GM12875 (cell line): ENCODE results near the gene DNM3.
"Not testable (repeated sequence)": the region's sequence is repeated elsewhere in the genome, so short reads cannot be mapped to it uniquely, and the experiment has no call there.

Experiments used
- H3K4me3 ChIP-seq: one replicate; pipeline ENCODE4 v1.5.1; 2011; ENCODE audit warnings: low read depth, low read length, control low read depth
- TF ChIP-seq, protein P1 (sequence below): IDR thresholded peaks from 2 replicates; pipeline ENCODE4 v1.5.1; 2011; ENCODE audit warnings: low read depth, mild to moderate bottlenecking, control low read depth, inconsistent platforms, low read length, moderate library complexity, borderline replicate concordance; ENCODE audit not compliant: insufficient read depth

The DNM3 gene

DNA sequence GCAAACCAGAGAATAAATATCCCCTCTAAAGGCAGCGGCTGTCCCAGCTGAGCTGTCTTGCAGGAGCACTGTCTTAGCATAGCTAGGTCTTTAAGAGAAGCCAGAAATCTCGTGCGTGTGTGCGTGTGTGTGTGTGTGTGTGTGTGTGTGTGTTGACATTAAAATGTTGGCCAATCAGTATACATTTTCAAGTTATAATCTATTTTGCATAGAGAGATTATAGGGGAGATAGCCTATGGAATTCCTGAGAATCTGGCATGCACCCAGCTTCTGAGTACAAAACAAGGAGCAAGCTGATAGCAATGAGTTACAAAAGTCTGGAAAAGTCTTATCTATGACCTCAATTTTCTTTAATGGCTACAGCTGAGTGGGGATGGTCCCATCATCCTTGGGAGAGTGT is 42.1 kb upstream of the DNM3 start:
- TF ChIP-seq, protein P1, sequence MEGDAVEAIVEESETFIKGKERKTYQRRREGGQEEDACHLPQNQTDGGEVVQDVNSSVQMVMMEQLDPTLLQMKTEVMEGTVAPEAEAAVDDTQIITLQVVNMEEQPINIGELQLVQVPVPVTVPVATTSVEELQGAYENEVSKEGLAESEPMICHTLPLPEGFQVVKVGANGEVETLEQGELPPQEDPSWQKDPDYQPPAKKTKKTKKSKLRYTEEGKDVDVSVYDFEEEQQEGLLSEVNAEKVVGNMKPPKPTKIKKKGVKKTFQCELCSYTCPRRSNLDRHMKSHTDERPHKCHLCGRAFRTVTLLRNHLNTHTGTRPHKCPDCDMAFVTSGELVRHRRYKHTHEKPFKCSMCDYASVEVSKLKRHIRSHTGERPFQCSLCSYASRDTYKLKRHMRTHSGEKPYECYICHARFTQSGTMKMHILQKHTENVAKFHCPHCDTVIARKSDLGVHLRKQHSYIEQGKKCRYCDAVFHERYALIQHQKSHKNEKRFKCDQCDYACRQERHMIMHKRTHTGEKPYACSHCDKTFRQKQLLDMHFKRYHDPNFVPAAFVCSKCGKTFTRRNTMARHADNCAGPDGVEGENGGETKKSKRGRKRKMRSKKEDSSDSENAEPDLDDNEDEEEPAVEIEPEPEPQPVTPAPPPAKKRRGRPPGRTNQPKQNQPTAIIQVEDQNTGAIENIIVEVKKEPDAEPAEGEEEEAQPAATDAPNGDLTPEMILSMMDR, result no peak
- no peak overlapping the region for H3K4me3 ChIP-seq

GRCh38 chr1:171799698-171800097 is 41.6 kb upstream of the DNM3 start:
- H3K4me3 ChIP-seq, result not testable (repeated sequence)

GRCh38 chr1:171800342-171800741 is 41.0 kb upstream of the DNM3 start:
- TF ChIP-seq, protein P1, result no peak
- H3K4me3 ChIP-seq, result no peak overlapping the region

GRCh38 chr1:171800851-171801250 is 40.4 kb upstream of the DNM3 start:
- TF ChIP-seq, protein P1, result no peak
- H3K4me3 ChIP-seq, result no peak overlapping the region

- TF ChIP-seq, protein P1, result peak; percentile 65
Observed at GRCh38 chr1:171801487-171801891, 39.8 kb upstream of the DNM3 start.

DNA sequence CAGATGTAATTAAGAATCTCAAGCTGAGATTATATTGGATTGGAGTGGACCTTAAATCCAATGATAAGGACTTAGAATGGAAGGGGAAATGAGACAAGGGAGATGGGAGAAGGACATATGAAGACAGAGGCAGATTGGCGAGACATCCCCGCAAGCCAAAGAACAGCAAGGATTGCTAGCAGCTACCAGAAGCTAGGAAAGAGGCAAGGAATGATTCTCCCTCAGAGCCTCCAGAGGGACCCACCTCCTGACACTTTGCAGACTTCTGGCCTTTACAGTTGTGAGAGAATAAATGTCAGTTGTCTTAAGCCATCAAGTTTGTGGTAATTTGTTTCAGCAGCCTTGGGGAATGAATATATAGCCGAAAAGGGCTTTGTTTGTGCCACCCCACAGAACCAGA is 39.1 kb upstream of the DNM3 start:
- H3K4me3 ChIP-seq, result no peak overlapping the region
- TF ChIP-seq, protein P1, result no peak

More at GRCh38 chr1:171801487-171801891, 39.8 kb upstream of the DNM3 start:
- H3K4me3 ChIP-seq, result no peak overlapping the region

- TF ChIP-seq, protein P1, result no peak
- no peak overlapping the region for H3K4me3 ChIP-seq
Observed at GRCh38 chr1:171803045-171803444, 38.3 kb upstream of the DNM3 start.

DNA sequence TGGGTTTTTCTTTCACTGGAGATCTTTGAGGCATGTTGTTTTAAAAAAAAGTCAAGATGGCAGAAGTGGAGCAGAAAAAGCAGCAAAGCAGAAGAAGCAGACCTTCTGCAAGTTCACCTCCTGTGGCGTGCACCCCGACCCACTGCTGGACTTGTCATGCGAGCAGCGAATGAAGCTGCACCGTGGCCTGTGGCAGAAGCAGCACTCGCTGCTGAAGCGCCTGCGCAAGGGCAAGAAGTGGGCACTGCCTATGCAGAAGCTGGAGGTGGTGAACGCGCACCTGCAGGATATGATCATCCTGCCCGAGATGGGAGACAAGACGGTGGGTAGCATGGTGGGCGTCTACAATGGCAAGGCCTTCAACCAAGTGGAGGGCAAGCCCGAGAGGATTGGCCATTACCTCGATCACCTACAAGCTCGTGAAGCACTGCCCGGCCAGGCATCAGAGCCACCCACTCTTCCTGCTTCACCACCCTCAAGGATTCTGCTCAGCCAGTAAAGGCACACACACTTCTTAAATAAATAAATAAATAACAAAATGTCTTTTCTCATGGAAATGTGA is 37.8 kb upstream of the DNM3 start:
- TF ChIP-seq, protein P1, result no peak
- H3K4me3 ChIP-seq, result no peak overlapping the region
